ENCODE data around the gene APOA5. TPM values are rescaled to one million over a fixed set of nuclear protein-coding genes. Genes with fewer than 3 reads are reported as not detected.

Gene APOA5
- total and polyA plus RNA-seq, 2 of the 13 experiments (the other 11 are each of a cell fraction or from before 2014, with no cell fraction given), result 44.0 to 49.1 TPM

DNA sequence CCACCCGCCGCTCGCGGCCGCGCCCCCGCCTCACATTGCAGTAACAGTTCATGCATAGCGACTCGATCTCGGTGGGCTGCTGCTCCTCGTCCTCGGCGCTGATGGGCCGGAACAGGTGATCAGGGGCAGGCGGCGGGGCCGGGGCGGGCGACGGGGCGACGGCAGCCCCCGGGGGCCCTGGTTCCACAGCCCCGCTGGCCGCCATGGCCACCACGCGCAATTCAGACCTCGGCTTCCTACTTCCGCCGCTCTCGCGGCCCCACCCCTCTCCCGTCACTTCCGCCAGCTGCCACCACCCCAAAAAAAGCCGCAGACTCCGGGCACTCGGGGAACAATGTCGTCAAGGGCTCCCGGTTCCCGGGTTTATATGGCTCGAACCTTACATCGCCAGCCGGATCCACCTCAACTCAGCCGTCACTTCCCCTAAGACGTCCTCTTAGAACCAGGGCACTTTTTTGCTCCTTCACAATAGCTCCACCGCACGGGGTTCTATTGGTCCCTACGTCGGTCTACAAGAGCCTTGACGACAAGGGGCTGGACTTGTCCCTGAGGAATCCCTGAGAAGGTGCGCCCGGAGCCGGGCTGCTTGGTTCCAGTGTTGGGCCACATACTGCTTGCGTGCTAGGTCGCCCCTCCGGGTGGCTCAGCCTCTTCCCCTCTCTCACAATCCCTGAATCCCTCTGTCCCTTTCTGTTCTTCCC is 3.7 kb downstream of the APOA5 start, which contains the start of gene ZPR1 (continued):
- TF ChIP-seq, protein P1, sequence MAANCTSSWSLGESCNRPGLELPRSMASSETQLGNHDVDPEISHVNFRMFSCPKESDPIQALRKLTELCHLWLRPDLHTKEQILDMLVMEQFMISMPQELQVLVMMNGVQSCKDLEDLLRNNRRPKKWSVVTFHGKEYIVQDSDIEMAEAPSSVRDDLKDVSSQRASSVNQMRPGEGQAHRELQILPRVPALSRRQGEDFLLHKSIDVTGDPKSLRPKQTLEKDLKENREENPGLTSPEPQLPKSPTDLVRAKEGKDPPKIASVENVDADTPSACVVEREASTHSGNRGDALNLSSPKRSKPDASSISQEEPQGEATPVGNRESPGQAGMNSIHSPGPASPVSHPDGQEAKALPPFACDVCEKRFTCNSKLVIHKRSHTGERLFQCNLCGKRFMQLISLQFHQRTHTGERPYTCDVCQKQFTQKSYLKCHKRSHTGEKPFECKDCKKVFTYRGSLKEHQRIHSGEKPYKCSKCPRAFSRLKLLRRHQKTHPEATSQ (CRISPR knock-in tag; IDR thresholded peaks at IDR 0.05; ENCODE audit: borderline replicate concordance), result no peak; the same call in 1 of the 2 replicates
- TF ChIP-seq TMF1 (CRISPR knock-in tag; IDR thresholded peaks at IDR 0.05; ENCODE audit: low read depth) (no peak), MYC (CRISPR knock-in tag; IDR thresholded peaks at IDR 0.05; ENCODE audit: borderline replicate concordance) (peak; percentile 64; the same call in 1 of the 2 replicates), HDAC2 (CRISPR knock-in tag; IDR thresholded peaks at IDR 0.05) (peak; percentile 48; the same call in 1 of the 2 replicates), ZNF607 (CRISPR knock-in tag; IDR thresholded peaks at IDR 0.05; ENCODE audit: borderline replicate concordance) (peak; percentile 62; the same call in 1 of the 2 replicates), TBL1XR1 (IDR thresholded peaks at IDR 0.05; ENCODE audit: borderline replicate concordance, low read length, partially characterized antibody) (no peak), RARG (CRISPR knock-in tag; IDR thresholded peaks at IDR 0.05; ENCODE audit: low read depth) (no peak), LCORL (IDR thresholded peaks at IDR 0.05) (no peak), LCORL (CRISPR knock-in tag; IDR thresholded peaks at IDR 0.05) (no peak), ATF4 (CRISPR knock-in tag; IDR thresholded peaks at IDR 0.05) (no peak), ETV5 (CRISPR knock-in tag; IDR thresholded peaks at IDR 0.05; ENCODE audit: borderline replicate concordance) (peak; percentile 49; the same call in 1 of the 2 replicates), ZNF605 (CRISPR knock-in tag; IDR thresholded peaks at IDR 0.05) (no peak), PHF5A (CRISPR knock-in tag; IDR thresholded peaks at IDR 0.05; ENCODE audit: low read depth, unreplicated experiment) (no peak), ZNF720 (CRISPR knock-in tag; IDR thresholded peaks at IDR 0.05) (no peak), CREM (IDR thresholded peaks at IDR 0.05) (peak; percentile 85), CREM (CRISPR knock-in tag; IDR thresholded peaks at IDR 0.05) (no peak), ZNF24 (IDR thresholded peaks at IDR 0.05) (no peak), HOXA7 (CRISPR knock-in tag; IDR thresholded peaks at IDR 0.05) (no peak), RBM22 (optimal IDR thresholded peaks at IDR 0.05; ENCODE audit: low read length) (peak; percentile 64)
- TF ChIP-seq, protein P2, sequence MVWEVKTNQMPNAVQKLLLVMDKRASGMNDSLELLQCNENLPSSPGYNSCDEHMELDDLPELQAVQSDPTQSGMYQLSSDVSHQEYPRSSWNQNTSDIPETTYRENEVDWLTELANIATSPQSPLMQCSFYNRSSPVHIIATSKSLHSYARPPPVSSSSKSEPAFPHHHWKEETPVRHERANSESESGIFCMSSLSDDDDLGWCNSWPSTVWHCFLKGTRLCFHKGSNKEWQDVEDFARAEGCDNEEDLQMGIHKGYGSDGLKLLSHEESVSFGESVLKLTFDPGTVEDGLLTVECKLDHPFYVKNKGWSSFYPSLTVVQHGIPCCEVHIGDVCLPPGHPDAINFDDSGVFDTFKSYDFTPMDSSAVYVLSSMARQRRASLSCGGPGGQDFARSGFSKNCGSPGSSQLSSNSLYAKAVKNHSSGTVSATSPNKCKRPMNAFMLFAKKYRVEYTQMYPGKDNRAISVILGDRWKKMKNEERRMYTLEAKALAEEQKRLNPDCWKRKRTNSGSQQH (CRISPR knock-in tag; IDR thresholded peaks at IDR 0.05; ENCODE audit: low read depth), result no peak
- TF ChIP-seq, protein P3, sequence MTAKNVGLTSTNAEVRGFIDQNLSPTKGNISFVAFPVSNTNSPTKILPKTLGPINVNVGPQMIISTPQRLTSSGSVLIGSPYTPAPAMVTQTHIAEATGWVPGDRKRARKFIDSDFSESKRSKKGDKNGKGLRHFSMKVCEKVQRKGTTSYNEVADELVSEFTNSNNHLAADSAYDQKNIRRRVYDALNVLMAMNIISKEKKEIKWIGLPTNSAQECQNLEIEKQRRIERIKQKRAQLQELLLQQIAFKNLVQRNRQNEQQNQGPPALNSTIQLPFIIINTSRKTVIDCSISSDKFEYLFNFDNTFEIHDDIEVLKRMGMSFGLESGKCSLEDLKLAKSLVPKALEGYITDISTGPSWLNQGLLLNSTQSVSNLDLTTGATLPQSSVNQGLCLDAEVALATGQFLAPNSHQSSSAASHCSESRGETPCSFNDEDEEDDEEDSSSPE (CRISPR knock-in tag; IDR thresholded peaks at IDR 0.05), result peak; percentile 30; the same call in 1 of the 2 replicates
- TF ChIP-seq, protein P4, sequence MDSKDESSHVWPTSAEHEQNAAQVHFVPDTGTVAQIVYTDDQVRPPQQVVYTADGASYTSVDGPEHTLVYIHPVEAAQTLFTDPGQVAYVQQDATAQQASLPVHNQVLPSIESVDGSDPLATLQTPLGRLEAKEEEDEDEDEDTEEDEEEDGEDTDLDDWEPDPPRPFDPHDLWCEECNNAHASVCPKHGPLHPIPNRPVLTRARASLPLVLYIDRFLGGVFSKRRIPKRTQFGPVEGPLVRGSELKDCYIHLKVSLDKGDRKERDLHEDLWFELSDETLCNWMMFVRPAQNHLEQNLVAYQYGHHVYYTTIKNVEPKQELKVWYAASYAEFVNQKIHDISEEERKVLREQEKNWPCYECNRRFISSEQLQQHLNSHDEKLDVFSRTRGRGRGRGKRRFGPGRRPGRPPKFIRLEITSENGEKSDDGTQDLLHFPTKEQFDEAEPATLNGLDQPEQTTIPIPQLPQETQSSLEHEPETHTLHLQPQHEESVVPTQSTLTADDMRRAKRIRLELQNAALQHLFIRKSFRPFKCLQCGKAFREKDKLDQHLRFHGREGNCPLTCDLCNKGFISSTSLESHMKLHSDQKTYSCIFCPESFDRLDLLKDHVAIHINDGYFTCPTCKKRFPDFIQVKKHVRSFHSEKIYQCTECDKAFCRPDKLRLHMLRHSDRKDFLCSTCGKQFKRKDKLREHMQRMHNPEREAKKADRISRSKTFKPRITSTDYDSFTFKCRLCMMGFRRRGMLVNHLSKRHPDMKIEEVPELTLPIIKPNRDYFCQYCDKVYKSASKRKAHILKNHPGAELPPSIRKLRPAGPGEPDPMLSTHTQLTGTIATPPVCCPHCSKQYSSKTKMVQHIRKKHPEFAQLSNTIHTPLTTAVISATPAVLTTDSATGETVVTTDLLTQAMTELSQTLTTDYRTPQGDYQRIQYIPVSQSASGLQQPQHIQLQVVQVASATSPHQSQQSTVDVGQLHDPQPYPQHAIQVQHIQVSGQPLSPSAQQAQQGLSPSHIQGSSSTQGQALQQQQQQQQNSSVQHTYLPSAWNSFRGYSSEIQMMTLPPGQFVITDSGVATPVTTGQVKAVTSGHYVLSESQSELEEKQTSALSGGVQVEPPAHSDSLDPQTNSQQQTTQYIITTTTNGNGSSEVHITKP (CRISPR knock-in tag; IDR thresholded peaks at IDR 0.05; ENCODE audit: low read depth), result no peak

Data from HepG2 (cell line).